Right renal pelvis (tissue), 4 donors: ENCODE data around the gene TP53TG3F. TPM values are rescaled to one million over a fixed set of nuclear protein-coding genes. Genes with fewer than 3 reads are reported as not detected.
"Not testable (repeated sequence)": the region's sequence is repeated elsewhere in the genome, so short reads cannot be mapped to it uniquely, and the experiment has no call there.

ENCODE experiments used
- DNase-seq, 4 donors: peaks; one replicate each; pipeline ENCODE4 v3.0.0-alpha.2; 2013; ENCODE audit warnings: low read depth in 4 of 4, low spot score in 3 of 4, missing footprints in 1 of 4
- polyA plus RNA-seq, 4 donors: library from polyadenylated mRNA; unstranded; fragments of 120-200 nt; gene quantifications; one replicate each; pipeline ENCODE4 v1.2.1, GENCODE V29; 2013; ENCODE audit not compliant: insufficient read length in 4 of 4

Gene TP53TG3F
- polyA plus RNA-seq, result under 1 TPM in 1 of 4 donors, not detected in 3; 0.05 TPM

- not testable (repeated sequence) for DNase-seq
Observed at GRCh38 chr16:33459312-33459711, at the start of gene TP53TG3F. Gene TP53TG3F (plus strand): TSS chr16:33459612. CDS start chr16:33459680, 68 bp downstream.

- DNase-seq, result not testable (repeated sequence)
Observed at GRCh38 chr16:33491611-33492010, 32.2 kb downstream of the TP53TG3F start.

- DNase-seq, result not testable (repeated sequence)
Observed at GRCh38 chr16:33507231-33507630, 47.8 kb downstream of the TP53TG3F start.

- DNase-seq, result not testable (repeated sequence)
Observed at GRCh38 chr16:33509070-33509469, 49.7 kb downstream of the TP53TG3F start.

GRCh38 chr16:33509906-33510305, 50.5 kb downstream of the TP53TG3F start:
- not testable (repeated sequence) for DNase-seq

Other genes starting within 250 kb of the TP53TG3F start
- not detected for gene TP53TG3E, start 155.3 kb upstream of the TP53TG3F start, polyA plus RNA-seq
- gene TP53TG3B, start 98.8 kb upstream of the TP53TG3F start, polyA plus RNA-seq, result not detected